ENCODE data around the gene MRPL50.

- no peak for TF ChIP-seq ZNF274 (IDR thresholded peaks at IDR 0.05; ENCODE audit: low read depth, low read length)
- no peak for TF ChIP-seq YY1 (IDR thresholded peaks at IDR 0.05; ENCODE audit: insufficient read depth, insufficient read length)
- TF ChIP-seq SUZ12 (IDR thresholded peaks at IDR 0.05; ENCODE audit: extremely low read depth, insufficient read depth, insufficient read length) = no peak
Observed at GRCh38 chr9:101342595-101342994, 55.8 kb downstream of the MRPL50 start.
